ENCODE measurements around the gene EMSY.

DNA sequence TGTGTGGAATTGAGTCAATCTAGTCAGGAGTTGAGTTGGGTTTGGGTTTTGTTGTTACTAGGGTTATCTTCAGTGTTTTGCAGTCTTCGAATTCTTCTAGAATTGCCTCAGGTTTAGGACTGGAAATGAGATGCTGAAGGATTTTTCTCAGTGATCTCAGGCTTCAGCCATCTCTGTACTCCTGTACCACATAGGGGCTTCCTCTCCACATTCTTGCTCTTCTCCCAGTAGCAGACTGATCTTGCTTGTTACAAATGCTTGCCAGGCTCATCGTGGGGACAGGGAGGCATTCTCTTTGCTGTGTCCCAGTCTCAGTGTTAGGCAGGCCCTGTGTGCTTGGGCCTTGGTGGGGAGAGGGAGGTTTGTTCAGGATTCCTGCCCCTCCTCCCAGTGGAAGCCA is 129.6 kb downstream of the EMSY start:
- TF ChIP-seq ZNF274 (IDR thresholded peaks at IDR 0.05; ENCODE audit: low read depth, low read length) (no peak), YY1 (IDR thresholded peaks at IDR 0.05; ENCODE audit: insufficient read depth, insufficient read length) (no peak)

Measured in NT2/D1 (cell line).